Spleen (tissue), 11 donors: ENCODE data around the gene ABI3BP. TPM values are rescaled to one million over a fixed set of nuclear protein-coding genes. Genes with fewer than 3 reads are reported as not detected.

Experiments used
- DNase-seq: peaks from one replicate; pipeline ENCODE4 v3.0.0-alpha.2; 2020
- H3K27ac ChIP-seq, 8 donors: fragments of 200-600 bp; sonication (generic) in 7 of 8; 1 replicate in 4 of 8; 2 replicates in 4 of 8; pipeline versions ENCODE4 v1.5.0 to v1.8.0; 2016 to 2021; ENCODE audit warnings: inconsistent platforms in 4 of 8, mild to moderate bottlenecking in 4 of 8, moderate library complexity in 1 of 8
- H3K27me3 ChIP-seq, 7 donors: fragments of 200-600 bp; sonication (generic) in 6 of 7; replicated peaks in 1 of 7; 1 replicate in 4 of 7; 2 replicates in 3 of 7; pipeline versions ENCODE4 v1.5.0 to v1.8.0; 2016 to 2021; ENCODE audit warnings: inconsistent platforms in 3 of 7, mild to moderate bottlenecking in 1 of 7
- H3K36me3 ChIP-seq, 6 donors: fragments of 200-600 bp; sonication (generic) in 5 of 6; 1 replicate in 4 of 6; 2 replicates in 2 of 6; pipeline versions ENCODE4 v1.5.0 to v1.8.0; 2016 to 2021; ENCODE audit warnings: inconsistent platforms in 2 of 6
- H3K4me1 ChIP-seq, 6 donors: fragments of 200-600 bp; sonication (generic) in 5 of 6; 1 replicate in 3 of 6; 2 replicates in 3 of 6; pipeline versions ENCODE4 v1.5.0 to v1.8.0; 2016 to 2021; ENCODE audit warnings: inconsistent platforms in 3 of 6
- H3K4me3 ChIP-seq, 8 donors: fragments of 200-600 bp; sonication (generic) in 7 of 8; 1 replicate in 4 of 8; 2 replicates in 4 of 8; pipeline versions ENCODE4 v1.5.0 to v1.8.0; 2016 to 2021; ENCODE audit warnings: inconsistent platforms in 4 of 8, mild to moderate bottlenecking in 4 of 8, moderate library complexity in 2 of 8
- H3K9me3 ChIP-seq, 8 donors: fragments of 200-600 bp; sonication (generic) in 7 of 8; 1 replicate in 4 of 8; 2 replicates in 4 of 8; pipeline versions ENCODE4 v1.5.0 to v1.8.0; 2016 to 2021; ENCODE audit warnings: inconsistent platforms in 4 of 8
- CTCF ChIP-seq, 11 experiments: fragments of 200-600 bp in 7 of 11; fragments of 450-650 bp in 4 of 11; sonication (generic) in 4 of 11; IDR thresholded peaks in 8 of 11; conservative IDR thresholded peaks in 3 of 11; 1 replicate in 7 of 11; 2 replicates in 4 of 11; pipeline versions ENCODE4 v1.4.0 to v1.8.0; 2016 to 2021; ENCODE audit warnings: antibody characterized with exemption in 11 of 11, inconsistent platforms in 4 of 11, mild to moderate bottlenecking in 1 of 11
- POLR2A ChIP-seq, 3 donors: fragments of 450-650 bp; IDR thresholded peaks; one replicate each; pipeline ENCODE4 v1.5.1; 2017; ENCODE audit warnings: antibody characterized with exemption in 3 of 3, mild to moderate bottlenecking in 1 of 3
- POLR2AphosphoS5 ChIP-seq, 3 donors: sonication (generic); formaldehyde crosslinking; IDR thresholded peaks; one replicate each; pipeline ENCODE4 v1.5.1; 2017; ENCODE audit warnings: antibody characterized with exemption in 3 of 3
- WGBS, 5 donors: extraction: QIAGEN DNeasy Blood & Tissue Kit in 3 of 5; methylation state at CpG; one replicate each; pipeline versions ENCODE4 v1.1.5 to v1.1.7; 2013 to 2018; 5-methylcytosine and 5-hydroxymethylcytosine counted together
- intact Hi-C: fragments of 100-400 bp; cut with DNase I; formaldehyde crosslinking; loops from one replicate; pipeline ENCODE4 v1.15.0; 2023; ENCODE audit warnings: low total_unique reads
- polyA plus RNA-seq, 3 donors: library from polyadenylated mRNA; stranded (reverse); fragments of 200-250 nt; gene quantifications; one replicate each; pipeline ENCODE4 v1.2.1, GENCODE V29; 2013
- total RNA-seq, 7 donors: library from RNA; depleted of rRNA in 3 of 7; stranded (reverse); fragments of >200 nt in 3 of 7; fragmentation: NEBNext Ultra II Directional in 4 of 7; extraction: Animal tissue kit (Norgen Biotek cat#: 25700) in 4 of 7; gene quantifications; one replicate each; pipeline versions ENCODE4 v1.1.0 to v1.2.1, GENCODE V29; 2016 to 2021
- donor health status: healthy with polysubstance abuse.
- donor health status: DM: no; HTN: no; CAD: no; lungs with moderate emphysema.
- donor health status: DM: no; HTN: no; CAD: no.
- donor health status: Bipolar disorder and iron deficiency.
- donor health status: healthy.
- donor health status: DM: no; HTN: no; CAD: no.
- donor health status: DM: yes; HTN: yes; CAD: no.

Gene ABI3BP
- total and polyA plus RNA-seq, 10 donors: 4.2 to 29.9 (median 16.3) TPM

GRCh38 chr3:100871306-100871705 is 121.9 kb downstream of the ABI3BP start:
- H3K36me3 ChIP-seq: no peaks in the 10 kb centered on the region
- no peaks in the 10 kb centered on the region for H3K27me3 ChIP-seq
- intact Hi-C loops: no loop called here
- 58 to 78% (median 73%) methylated on average over 3 of the region's 3 CpGs for WGBS, 5 donors
- no peak for TF ChIP-seq POLR2AphosphoS5 (IDR thresholded peaks at IDR 0.05)
- TF ChIP-seq POLR2A (IDR thresholded peaks at IDR 0.05): no peak
- no peak for TF ChIP-seq CTCF (IDR thresholded peaks at IDR 0.05 in 8 of 11, conservative IDR thresholded peaks at IDR 0.05 in 3 of 11)
- DNase-seq: no peak
- no peaks in the 10 kb centered on the region for H3K9me3 ChIP-seq
- no peak overlapping the region for H3K27ac ChIP-seq
- no peak overlapping the region for H3K4me3 ChIP-seq
- no peaks in the 10 kb centered on the region for H3K4me1 ChIP-seq

- WGBS, 5 donors: 65 to 91% (median 85%) methylated on average over 2 of the region's 2 CpGs
- Histone ChIP-seq H3K27ac (no peak overlapping the region), H3K9me3 (no peaks in the 10 kb centered on the region), H3K4me3 (no peak overlapping the region), H3K27me3 (peaks cover 0 to 3% (median 0%) of the 10 kb centered on the region in 7 donors), H3K36me3 (no peaks in the 10 kb centered on the region), H3K4me1 (no peaks in the 10 kb centered on the region)
- intact Hi-C loops: no loop called here
- DNase-seq: no peak
- no peak for TF ChIP-seq POLR2A (IDR thresholded peaks at IDR 0.05)
- no peak for TF ChIP-seq POLR2AphosphoS5 (IDR thresholded peaks at IDR 0.05)
- TF ChIP-seq CTCF (IDR thresholded peaks at IDR 0.05 in 8 of 11, conservative IDR thresholded peaks at IDR 0.05 in 3 of 11): no peak
Observed at GRCh38 chr3:100869787-100870186, 123.4 kb downstream of the ABI3BP start.

- intact Hi-C loops: no loop called here
Observed at GRCh38 chr3:100868894-100869293, 124.3 kb downstream of the ABI3BP start.

GRCh38 chr3:100868096-100868495 is 125.1 kb downstream of the ABI3BP start:
- H3K4me1 ChIP-seq: no peaks in the 10 kb centered on the region
- TF ChIP-seq POLR2AphosphoS5 (IDR thresholded peaks at IDR 0.05): no peak
- TF ChIP-seq POLR2A (IDR thresholded peaks at IDR 0.05): no peak
- no peak for TF ChIP-seq CTCF (IDR thresholded peaks at IDR 0.05 in 8 of 11, conservative IDR thresholded peaks at IDR 0.05 in 3 of 11)
- no peaks in the 10 kb centered on the region for H3K9me3 ChIP-seq
- no peaks in the 10 kb centered on the region for H3K36me3 ChIP-seq
- no peak overlapping the region for H3K27ac ChIP-seq
- no peak overlapping the region for H3K4me3 ChIP-seq
- H3K27me3 ChIP-seq: peaks cover 0 to 3% (median 0%) of the 10 kb centered on the region in 7 donors
- 83 to 100% (median 87%) methylated on average over 1 of the region's 1 CpG for WGBS, 5 donors
- DNase-seq: no peak
- intact Hi-C loops: no loop called here

More at GRCh38 chr3:100868894-100869293, 124.3 kb downstream of the ABI3BP start:
- H3K27ac ChIP-seq: no peak overlapping the region
- no peak for TF ChIP-seq CTCF (IDR thresholded peaks at IDR 0.05 in 8 of 11, conservative IDR thresholded peaks at IDR 0.05 in 3 of 11)
- no peak for TF ChIP-seq POLR2AphosphoS5 (IDR thresholded peaks at IDR 0.05)
- WGBS, 5 donors: 84 to 95% (median 86%) methylated on average over 3 of the region's 3 CpGs
- H3K4me3 ChIP-seq: no peak overlapping the region
- peaks cover 0 to 3% (median 0%) of the 10 kb centered on the region in 7 donors for H3K27me3 ChIP-seq
- H3K4me1 ChIP-seq: no peaks in the 10 kb centered on the region
- H3K9me3 ChIP-seq: no peaks in the 10 kb centered on the region
- no peaks in the 10 kb centered on the region for H3K36me3 ChIP-seq
- DNase-seq: no peak
